GM19468 (cell line): ENCODE data around the gene PERM1.

ENCODE experiments used
- ATAC-seq: cut with Tn5 transposase; IDR thresholded peaks from one replicate; pipeline ENCODE4 v1.9.1; 2021; ENCODE audit warnings: mild to moderate bottlenecking, moderate library complexity, moderate number of reproducible peaks; ENCODE audit not compliant: unreplicated experiment; ENCODE audit errors: extremely low read depth

The PERM1 gene

GRCh38 chr1:939511-940106, 42.3 kb downstream of the PERM1 start:
- no peak for ATAC-seq

- ATAC-seq = no peak
Measured at GRCh38 chr1:938711-939489, 43.0 kb downstream of the PERM1 start.

GRCh38 chr1:938088-938683, 43.7 kb downstream of the PERM1 start:
- ATAC-seq = no peak

- ATAC-seq = no peak
Measured at GRCh38 chr1:937521-937920, 44.4 kb downstream of the PERM1 start.

GRCh38 chr1:936348-937264, 45.3 kb downstream of the PERM1 start:
- ATAC-seq = no peak

GRCh38 chr1:935751-936231, 46.1 kb downstream of the PERM1 start:
- ATAC-seq = no peak

GRCh38 chr1:934991-935750, 46.7 kb downstream of the PERM1 start:
- no peak for ATAC-seq

GRCh38 chr1:933603-933940, 48.3 kb downstream of the PERM1 start:
- no peak for ATAC-seq

GRCh38 chr1:932776-933602, 48.9 kb downstream of the PERM1 start:
- no peak for ATAC-seq

- ATAC-seq = no peak
Measured at GRCh38 chr1:932173-932510, 49.8 kb downstream of the PERM1 start.

- no peak for ATAC-seq
Measured at GRCh38 chr1:931380-932172, 50.3 kb downstream of the PERM1 start.

GRCh38 chr1:930633-931138, 51.2 kb downstream of the PERM1 start:
- no peak for ATAC-seq

GRCh38 chr1:929712-930632, 51.9 kb downstream of the PERM1 start:
- no peak for ATAC-seq

- no peak for ATAC-seq
Measured at GRCh38 chr1:928825-929661, 52.9 kb downstream of the PERM1 start.

GRCh38 chr1:927748-928147, 54.1 kb downstream of the PERM1 start:
- no peak for ATAC-seq

- ATAC-seq = no peak
Measured at GRCh38 chr1:927234-927633, 54.7 kb downstream of the PERM1 start.
